ENCODE results near the gene DERA. TPM values are rescaled to one million over a fixed set of nuclear protein-coding genes. Genes with fewer than 3 reads are reported as not detected.

Gene DERA
- total and polyA plus RNA-seq, 2 of the 8 experiments (the other 6 are each of a cell fraction or from before 2014, with no cell fraction given) = 13.1 to 17.1 TPM

- TF ChIP-seq CHD7 (IDR thresholded peaks at IDR 0.05; ENCODE audit: insufficient replicate concordance, low read length) (no peak), SUZ12 (IDR thresholded peaks at IDR 0.05; ENCODE audit: low read length) (no peak), KDM1A (IDR thresholded peaks at IDR 0.05; ENCODE audit: borderline replicate concordance, low read length) (no peak), HDAC2 (IDR thresholded peaks at IDR 0.05; ENCODE audit: borderline replicate concordance in 1 of 2, low read depth in 2 of 2, low read length in 2 of 2) (no peak), ATF3 (IDR thresholded peaks at IDR 0.05; ENCODE audit: insufficient read depth, low read depth, low read length) (no peak), EZH2 (IDR thresholded peaks at IDR 0.05; ENCODE audit: low read depth, low read length, severe bottlenecking) (no peak), GABPA (IDR thresholded peaks at IDR 0.05; ENCODE audit: borderline replicate concordance, insufficient read depth, low read length) (no peak), JUND (IDR thresholded peaks at IDR 0.05; ENCODE audit: low read length) (no peak)
Measured at GRCh38 chr12:15862840-15863239, 48.3 kb upstream of the DERA start (continued).
